ENCODE results near the gene IRGQ. TPM values are rescaled to one million over a fixed set of nuclear protein-coding genes. Genes with fewer than 3 reads are reported as not detected.
A peak's percentile ranks its signal among the peaks of the same experiment; 100 is the strongest.

The IRGQ gene
- total RNA-seq, 1 experiment from 2014 or later, result 24.1 TPM

- H2AK5ac ChIP-seq (ENCODE audit: insufficient read length, low read length), result no peak within 1 kb of the TSS
- no peak within 1 kb of the TSS for H2BK120ac ChIP-seq (ENCODE audit: low read depth, low read length, poor library complexity, severe bottlenecking)
- H2BK15ac ChIP-seq (ENCODE audit: low read depth, low read length), result no peak within 1 kb of the TSS; the same call in 1 of the 2 replicates
- DNase-seq, result peak; percentile 46
- no peak within 1 kb of the TSS; a peak in 1 of 7 replicates for H3K27ac Mint-ChIP-seq
- H3K4me2 ChIP-seq (ENCODE audit: insufficient read depth, insufficient read length, low read length), result peak within 1 kb of the TSS; percentile 96
- no peak within 1 kb of the TSS for H2BK20ac ChIP-seq (ENCODE audit: low read depth, low read length, poor library complexity, severe bottlenecking)
- H3K4ac ChIP-seq (ENCODE audit: low read depth, low read length), result no peak within 1 kb of the TSS
- H2BK5ac ChIP-seq (ENCODE audit: insufficient read length, low read length), result no peak within 1 kb of the TSS
- H3K4me1 Mint-ChIP-seq, result peaks cover 21 to 40% of the 10 kb centered on the region in 2 experiments
- H3K23ac ChIP-seq (ENCODE audit: insufficient read length, low read depth, low read length), result no peak within 1 kb of the TSS
- H2BK12ac ChIP-seq (ENCODE audit: insufficient read length, low read depth, low read length), result no peak within 1 kb of the TSS
- no peak within 1 kb of the TSS for H3K27ac ChIP-seq (ENCODE audit: insufficient read length, low read depth, low read length)
- peaks cover 0 to 5% (median 0%) of the 10 kb centered on the region in 3 experiments; a peak in 2 of 7 replicates for H3K36me3 Mint-ChIP-seq (ENCODE audit: insufficient read depth in 1 of 3, low read depth in 3 of 3)
- H4K20me1 ChIP-seq (ENCODE audit: control insufficient read depth, insufficient read depth, insufficient read length), result no peaks in the 10 kb centered on the region
- H3T11ph ChIP-seq (ENCODE audit: low read length), result no peak within 1 kb of the TSS
- peaks cover 2% of the 10 kb centered on the region; the same call in 1 of the 2 replicates for H3K4me1 ChIP-seq (ENCODE audit: insufficient read depth, low read length)
- TF ChIP-seq CTCF (conservative IDR thresholded peaks at IDR 0.05), result no peak
- H4K91ac ChIP-seq (ENCODE audit: insufficient read length, low read depth, low read length), result no peak within 1 kb of the TSS
- peak within 1 kb of the TSS; percentile 60 for H3K18ac ChIP-seq (ENCODE audit: insufficient read length, low read depth, low read length)
- H3K9me3 Mint-ChIP-seq, result peaks cover under 1 to 2% of the 10 kb centered on the region in 2 experiments; a peak in 2 of 5 replicates
- no CpG with 5 or more reads among the region's 110 CpGs for WGBS (ENCODE audit: extremely low coverage, insufficient read length, low lambda C conversion rate)
- peak within 1 kb of the TSS; percentile 72 to 95 for H3K4me3 Mint-ChIP-seq
- peak within 1 kb of the TSS; percentile 60 for H3K14ac ChIP-seq (ENCODE audit: insufficient read depth, low read length)
- no peak within 1 kb of the TSS for H2AFZ ChIP-seq (ENCODE audit: low read length)
- H3K27me3 ChIP-seq (ENCODE audit: insufficient read depth, low read length), result peaks cover 24% of the 10 kb centered on the region; the same call in 1 of the 2 replicates
- peaks cover 20% of the 10 kb centered on the region for H3K23me2 ChIP-seq (ENCODE audit: insufficient read length, low read depth, low read length, poor library complexity, severe bottlenecking)
- H3K9me3 ChIP-seq (ENCODE audit: control insufficient read depth, low read depth, low read length), result no peaks in the 10 kb centered on the region
- peaks cover 74% of the 10 kb centered on the region for H3K27me3 Mint-ChIP-seq (ENCODE audit: low read depth)
- H4K8ac ChIP-seq (replicated peaks; ENCODE audit: insufficient read length, low read depth, low read length), result no peak within 1 kb of the TSS
- no peak within 1 kb of the TSS for H4K5ac ChIP-seq (ENCODE audit: insufficient read length, low read depth, low read length)
- H3K79me1 ChIP-seq (ENCODE audit: insufficient read depth, low read depth, low read length, poor library complexity, severe bottlenecking), result no peaks in the 10 kb centered on the region
- H3K9ac ChIP-seq (ENCODE audit: extremely low read depth, insufficient read length, low read length), result peak within 1 kb of the TSS; percentile 52
- no peak within 1 kb of the TSS for H3K56ac ChIP-seq (ENCODE audit: insufficient read length, low read depth, low read length)
- H3K79me2 ChIP-seq (ENCODE audit: insufficient read depth, low read length), result no peaks in the 10 kb centered on the region
Observed at GRCh38 chr19:43639519-43640423, 43.8 kb upstream of the IRGQ start, which contains the start of gene CADM4. CADM4 (minus strand) TSS chr19:43639850; CDS start chr19:43639790, 60 bp downstream.
